Smooth muscle cell (in vitro differentiated cells): Measurements from ENCODE around the gene PCNA. TPM values are rescaled to one million over a fixed set of nuclear protein-coding genes. Genes with fewer than 3 reads are reported as not detected.

Experiments
- DNase-seq: peaks from one replicate; lab custom pipeline; 2025; ENCODE audit not compliant: unreplicated experiment; lab: John Stamatoyannopoulos, UW
- H2AFZ ChIP-seq: fragments of 200-600 bp; sonication (generic); 2 replicates; pipeline ENCODE4 v1.6.0; 2016; ENCODE audit warnings: antibody characterized with exemption, low read depth, mild to moderate bottlenecking
- H3F3A ChIP-seq: fragments of 200-600 bp; sonication (generic); 2 replicates; pipeline ENCODE4 v1.6.0; 2017; ENCODE audit warnings: antibody characterized with exemption, low read depth
- H3K27ac ChIP-seq: fragments of 200-600 bp; sonication (generic); 2 replicates; pipeline ENCODE4 v1.5.1; 2016; ENCODE audit warnings: low read depth, mild to moderate bottlenecking
- H3K27me3 ChIP-seq: fragments of 200-600 bp; sonication (generic); 2 replicates; pipeline ENCODE4 v1.6.1; 2016; ENCODE audit warnings: low read depth, mild to moderate bottlenecking
- H3K36me3 ChIP-seq: fragments of 200-600 bp; sonication (generic); 2 replicates; pipeline ENCODE4 v1.5.1; 2016; ENCODE audit warnings: low read depth
- H3K4me1 ChIP-seq: fragments of 200-600 bp; sonication (generic); 2 replicates; pipeline ENCODE4 v1.5.1; 2016; ENCODE audit warnings: low read depth
- H3K4me2 ChIP-seq: fragments of 200-600 bp; sonication (generic); 2 replicates; pipeline ENCODE4 v1.6.0; 2016; ENCODE audit warnings: mild to moderate bottlenecking
- H3K4me3 ChIP-seq: fragments of 200-600 bp; sonication (generic); 2 replicates; pipeline ENCODE4 v1.5.1; 2016; ENCODE audit warnings: mild to moderate bottlenecking
- H3K79me2 ChIP-seq: fragments of 200-600 bp; sonication (generic); 2 replicates; pipeline ENCODE4 v1.6.0; 2016; ENCODE audit warnings: low read depth, mild to moderate bottlenecking
- H3K9ac ChIP-seq: fragments of 200-600 bp; sonication (generic); 2 replicates; pipeline ENCODE4 v1.6.0; 2016; ENCODE audit warnings: low read depth
- H3K9me3 ChIP-seq: fragments of 200-600 bp; sonication (generic); replicated peaks from 2 replicates; pipeline ENCODE4 v1.5.1; 2016; ENCODE audit warnings: low read depth
- H4K20me1 ChIP-seq: fragments of 200-600 bp; sonication (generic); 2 replicates; pipeline ENCODE4 v1.6.0; 2016; ENCODE audit warnings: low read depth
- CTCF ChIP-seq: fragments of 200-600 bp; sonication (generic); IDR thresholded peaks from 2 replicates; pipeline ENCODE4 v1.5.1; 2017; ENCODE audit warnings: borderline replicate concordance, mild to moderate bottlenecking, antibody characterized with exemption; ENCODE audit not compliant: insufficient read depth, poor library complexity, severe bottlenecking
- WGBS: methylation state at CpG from one replicate; pipeline ENCODE4 v1.1.7; 2016; ENCODE audit warnings: low lambda C conversion rate; 5-methylcytosine and 5-hydroxymethylcytosine counted together
- polyA plus RNA-seq: library from polyadenylated mRNA; unstranded; fragments of >200 nt; fragmentation: Nextera tagmentation; extraction: Ambion mirVana; gene quantifications from 2 replicates; pipeline ENCODE4 v1.2.1, GENCODE V29; 2016
- total RNA-seq: library from RNA; depleted of rRNA; stranded (reverse); fragments of >200 nt; gene quantifications from 2 replicates; pipeline ENCODE4 v1.2.3, GENCODE V29; 2014

The PCNA gene
- total and polyA plus RNA-seq, 2 experiments from 2014 or later = 78.7 to 178 TPM

- Histone ChIP-seq H3F3A (peaks cover 4% of the 10 kb centered on the region), H3K4me1 (peaks cover 20% of the 10 kb centered on the region)
- 5% methylated on average over 23 of the region's 23 CpGs for WGBS
These were observed 1.3 kb downstream of the PCNA start for GRCh38 chr20:5118220-5119142.

GRCh38 chr20:5116875-5117274 is 2.9 kb downstream of the PCNA start:
- Histone ChIP-seq H3F3A (peaks cover 4% of the 10 kb centered on the region), H3K4me3 (no peak overlapping the region), H3K79me2 (peaks cover 39% of the 10 kb centered on the region)

More at GRCh38 chr20:5118220-5119142, 1.3 kb downstream of the PCNA start:
- Histone ChIP-seq H3K9me3 (no peaks in the 10 kb centered on the region), H4K20me1 (peaks cover 20% of the 10 kb centered on the region), H3K4me2 (peak overlapping the region; percentile 91), H3K27me3 (no peaks in the 10 kb centered on the region), H3K4me3 (peak overlapping the region; percentile 67), H2AFZ (no peak overlapping the region), H3K27ac (peak overlapping the region; percentile 84), H3K36me3 (peaks cover 9% of the 10 kb centered on the region), H3K79me2 (peaks cover 32% of the 10 kb centered on the region), H3K9ac (peak overlapping the region; percentile 48)
- no peak for DNase-seq
- TF ChIP-seq CTCF = no peak

GRCh38 chr20:5114403-5114802 is 5.4 kb downstream of the PCNA start:
- Histone ChIP-seq H3K36me3 (peaks cover 9% of the 10 kb centered on the region), H3K4me1 (peaks cover 26% of the 10 kb centered on the region), H3K4me3 (no peak overlapping the region), H4K20me1 (peaks cover 20% of the 10 kb centered on the region), H2AFZ (no peak overlapping the region), H3K4me2 (no peak overlapping the region), H3K9ac (no peak overlapping the region), H3F3A (peaks cover 4% of the 10 kb centered on the region), H3K9me3 (no peaks in the 10 kb centered on the region), H3K79me2 (peaks cover 48% of the 10 kb centered on the region), H3K27ac (peak overlapping the region; percentile 85), H3K27me3 (no peaks in the 10 kb centered on the region)
- DNase-seq = no peak
- no peak for TF ChIP-seq CTCF
- 93% methylated on average over 3 of the region's 3 CpGs for WGBS

More at GRCh38 chr20:5116875-5117274, 2.9 kb downstream of the PCNA start:
- Histone ChIP-seq H3K4me1 (peaks cover 24% of the 10 kb centered on the region), H3K4me2 (no peak overlapping the region), H3K36me3 (peaks cover 9% of the 10 kb centered on the region), H2AFZ (no peak overlapping the region), H3K9ac (no peak overlapping the region), H3K9me3 (no peaks in the 10 kb centered on the region), H4K20me1 (peaks cover 20% of the 10 kb centered on the region), H3K27me3 (no peaks in the 10 kb centered on the region), H3K27ac (no peak overlapping the region)
- TF ChIP-seq CTCF = no peak
- 95% methylated on average over 3 of the region's 3 CpGs for WGBS
- DNase-seq = no peak
